Osteocyte (in vitro differentiated cells): ENCODE data around the gene WDR59. TPM values are rescaled to one million over a fixed set of nuclear protein-coding genes. Genes with fewer than 3 reads are reported as not detected.
"Not testable (repeated sequence)": the region's sequence is repeated elsewhere in the genome, so short reads cannot be mapped to it uniquely, and the experiment has no call there.

Experiments used
- DNase-seq: peaks from one replicate; pipeline ENCODE4 v3.0.0; 2021; ENCODE audit warnings: mixed read lengths; ENCODE audit not compliant: unreplicated experiment; ENCODE audit errors: extremely low spot score
- H3K27ac Mint-ChIP-seq: one replicate; pipeline ENCODE4 v1.8.0; 2021; ENCODE audit warnings: mild to moderate bottlenecking, mixed read lengths; ENCODE audit not compliant: unreplicated experiment
- H3K27me3 Mint-ChIP-seq: one replicate; pipeline ENCODE4 v1.8.0; 2021; ENCODE audit warnings: mixed read lengths; ENCODE audit not compliant: unreplicated experiment
- H3K36me3 Mint-ChIP-seq: one replicate; pipeline ENCODE4 v1.8.0; 2021; ENCODE audit warnings: mixed read lengths; ENCODE audit not compliant: unreplicated experiment
- H3K4me1 Mint-ChIP-seq: one replicate; pipeline ENCODE4 v1.8.0; 2021; ENCODE audit warnings: mixed read lengths; ENCODE audit not compliant: unreplicated experiment
- H3K4me3 Mint-ChIP-seq: one replicate; pipeline ENCODE4 v1.8.0; 2021; ENCODE audit warnings: mild to moderate bottlenecking, moderate library complexity, mixed read lengths; ENCODE audit not compliant: unreplicated experiment
- H3K9me3 Mint-ChIP-seq: one replicate; pipeline ENCODE4 v1.8.0; 2021; ENCODE audit warnings: mixed read lengths; ENCODE audit not compliant: unreplicated experiment
- CTCF ChIP-seq: fragments of 200-600 bp; sonication (generic); IDR thresholded peaks from 2 replicates; pipeline ENCODE4 v1.5.0; 2021; ENCODE audit warnings: antibody characterized with exemption, mild to moderate bottlenecking, moderate library complexity
- total RNA-seq: library from RNA; stranded (reverse); gene quantifications from 2 replicates; pipeline ENCODE4 v1.2.1, GENCODE V29; 2021

Gene WDR59
- total RNA-seq, 1 donor from 2014 or later: 63.3 TPM

- no peak for TF ChIP-seq CTCF
- DNase-seq: no peak
- Mint-ChIP-seq H3K9me3 (no peaks in the 10 kb centered on the region), H3K4me1 (no peaks in the 10 kb centered on the region), H3K27ac (no peak overlapping the region), H3K27me3 (peaks cover 18% of the 10 kb centered on the region), H3K36me3 (no peaks in the 10 kb centered on the region), H3K4me3 (no peak overlapping the region)
Measured at GRCh38 chr16:74847202-74847601, 137.7 kb downstream of the WDR59 start.

GRCh38 chr16:74846714-74847113 lies 138.2 kb downstream of the WDR59 start:
- Mint-ChIP-seq H3K9me3 (no peaks in the 10 kb centered on the region), H3K4me1 (no peaks in the 10 kb centered on the region)
- DNase-seq: no peak

GRCh38 chr16:74844041-74844980 lies 140.6 kb downstream of the WDR59 start:
- no peak for TF ChIP-seq CTCF
- DNase-seq: no peak
- Mint-ChIP-seq H3K4me1 (no peaks in the 10 kb centered on the region), H3K4me3 (no peak overlapping the region), H3K27me3 (peaks cover 42% of the 10 kb centered on the region), H3K27ac (no peak overlapping the region), H3K9me3 (no peaks in the 10 kb centered on the region), H3K36me3 (no peaks in the 10 kb centered on the region)

More at GRCh38 chr16:74846714-74847113, 138.2 kb downstream of the WDR59 start:
- Mint-ChIP-seq H3K27me3 (peaks cover 22% of the 10 kb centered on the region), H3K27ac (no peak overlapping the region), H3K4me3 (no peak overlapping the region), H3K36me3 (no peaks in the 10 kb centered on the region)
- TF ChIP-seq CTCF: no peak

GRCh38 chr16:74843381-74844035 lies 141.4 kb downstream of the WDR59 start:
- H3K4me3 Mint-ChIP-seq, DNase-seq, H3K36me3 Mint-ChIP-seq, H3K9me3 Mint-ChIP-seq, H3K4me1 Mint-ChIP-seq, H3K27ac Mint-ChIP-seq: not testable (repeated sequence)
- peaks cover 42% of the 10 kb centered on the region for H3K27me3 Mint-ChIP-seq

- Mint-ChIP-seq H3K9me3 (no peaks in the 10 kb centered on the region), H3K4me3 (no peak overlapping the region), H3K27me3 (peaks cover 43% of the 10 kb centered on the region), H3K27ac (no peak overlapping the region), H3K4me1 (no peaks in the 10 kb centered on the region), H3K36me3 (no peaks in the 10 kb centered on the region)
- DNase-seq: no peak
- no peak for TF ChIP-seq CTCF
Measured at GRCh38 chr16:74842413-74842812, 142.5 kb downstream of the WDR59 start.
